GM12878 (cell line): ENCODE measurements around the gene TPSB2. TPM values are rescaled to one million over a fixed set of nuclear protein-coding genes. Genes with fewer than 3 reads are reported as not detected.
A peak's percentile ranks its signal among the peaks of the same experiment; 100 is the strongest.
"Not testable (repeated sequence)": the region's sequence is repeated elsewhere in the genome, so short reads cannot be mapped to it uniquely, and the experiment has no call there.

Experiments
- ATAC-seq: fragments of 200-7000 bp; cut with Tn5 transposase; 3 replicates; pipeline ENCODE4 v1.9.1; 2020; ENCODE audit warnings: mild to moderate bottlenecking, moderate library complexity
- BruUV-seq: library from RNA; stranded (reverse); fragments of 400-500 nt; replicated peaks from 2 replicates; lab custom pipeline; 2021; lab: Mats Ljungman, UMichigan
- CTCF ChIA-PET: fragments of 300-600 bp; sonication (Branson Sonifier 250); formaldehyde crosslinking; extraction: SDS; loops from one replicate; lab custom pipeline; 2021; ENCODE audit warnings: inconsistent platforms; lab: Yijun Ruan, JAX
- POLR2A ChIA-PET: fragments of 350-600 bp; formaldehyde crosslinking; extraction: SDS; loops from one replicate; lab custom pipeline; 2021; ENCODE audit warnings: inconsistent platforms; lab: Charles Lee
- RAD21 ChIA-PET: fragments of 300-600 bp; sonication (Branson Sonifier 250); formaldehyde crosslinking; loops from one replicate; lab custom pipeline; 2023; ENCODE audit warnings: antibody characterized with exemption; ENCODE audit not compliant: unreplicated experiment; lab: Charles Lee
- SMC1A ChIA-PET: fragments of 300-600 bp; sonication (Branson Sonifier 250); formaldehyde crosslinking; loops from one replicate; lab custom pipeline; 2023; ENCODE audit not compliant: unreplicated experiment, uncharacterized antibody; lab: Charles Lee
- DNase-seq: peaks from one replicate; pipeline ENCODE4 v3.0.0-alpha.2; 2011; ENCODE audit warnings: low read depth, low spot score
- FAIRE-seq: peaks from 3 replicates; lab custom pipeline; 2011; peaks lifted over from hg19 to GRCh38; lab: Jason Lieb, UNC
- H2AFZ ChIP-seq: 2 replicates; pipeline ENCODE4 v1.6.0; 2011; ENCODE audit warnings: low read depth, low read length, control low read depth; ENCODE audit not compliant: control insufficient read depth
- H3K27ac ChIP-seq: 2 replicates; pipeline ENCODE4 v1.5.1; 2011; ENCODE audit warnings: control low read depth; ENCODE audit not compliant: control insufficient read depth, insufficient read depth
- H3K27me3 ChIP-seq, 2 experiments: replicated peaks in 1 of 2; 2 replicates each; pipeline versions ENCODE4 v1.6.0 to v1.6.1; 2011; ENCODE audit warnings: low read length in 1 of 2; ENCODE audit not compliant: control insufficient read depth in 2 of 2, insufficient read depth in 2 of 2
- H3K36me3 ChIP-seq, 2 experiments: 2 replicates each; pipeline ENCODE4 v1.5.1; 2011; ENCODE audit warnings: low read length in 1 of 2; ENCODE audit not compliant: control insufficient read depth in 2 of 2, insufficient read depth in 2 of 2
- H3K4me1 ChIP-seq: 2 replicates; pipeline ENCODE4 v1.6.1; 2011; ENCODE audit warnings: mild to moderate bottlenecking, low read length, moderate library complexity, mixed read lengths; ENCODE audit not compliant: control insufficient read depth, insufficient read depth
- H3K4me2 ChIP-seq: 2 replicates; pipeline ENCODE4 v1.6.0; 2011; ENCODE audit warnings: control low read depth; ENCODE audit not compliant: control insufficient read depth, insufficient read depth
- H3K4me3 ChIP-seq: fragments of 200-600 bp; sonication (generic); 2 replicates; pipeline ENCODE4 v1.5.1; 2016
- H3K79me2 ChIP-seq: 2 replicates; pipeline ENCODE4 v1.6.0; 2011; ENCODE audit warnings: low read length; ENCODE audit not compliant: control insufficient read depth, insufficient read depth
- H3K9ac ChIP-seq: 2 replicates; pipeline ENCODE4 v1.8.0; 2011; ENCODE audit warnings: low read length, control low read depth, mixed read lengths; ENCODE audit not compliant: control insufficient read depth, insufficient read depth
- H3K9me3 ChIP-seq: replicated peaks from 3 replicates; pipeline ENCODE4 v1.5.1; 2011; ENCODE audit warnings: mild to moderate bottlenecking, low read length; ENCODE audit not compliant: control insufficient read depth, insufficient read depth
- H4K20me1 ChIP-seq: 2 replicates; pipeline ENCODE4 v1.6.0; 2011; ENCODE audit not compliant: control insufficient read depth, insufficient read depth
- ATF7 ChIP-seq: fragments of 450-650 bp; IDR thresholded peaks from 2 replicates; pipeline ENCODE4 v1.6.1; 2016; ENCODE audit warnings: low read depth, mild to moderate bottlenecking
- NBN ChIP-seq: fragments of 450-650 bp; IDR thresholded peaks from 2 replicates; pipeline ENCODE4 v1.6.1; 2016
- REST ChIP-seq: IDR thresholded peaks from 2 replicates; pipeline ENCODE4 v1.6.1; 2012; ENCODE audit warnings: mild to moderate bottlenecking, low read depth, low read length
- WGBS: methylation state at CpG from one replicate; pipeline ENCODE4 v1.1.6; 2016; ENCODE audit warnings: low lambda C conversion rate; ENCODE audit not compliant: insufficient replicate concordance, insufficient coverage; ENCODE audit errors: missing lambda C conversion rate; 5-methylcytosine and 5-hydroxymethylcytosine counted together
- in situ Hi-C: fragments of 300-500 bp; cut with MboI; formaldehyde crosslinking; loops from 9 replicates; pipeline ENCODE4 v1.14.3; 2018; ENCODE audit warnings: mixed read lengths
- intact Hi-C: fragments of 100-400 bp; cut with micrococcal nuclease; formaldehyde crosslinking; loops from one replicate; pipeline ENCODE4 v1.14.2; 2022; ENCODE audit not compliant: unreplicated experiment
- polyA plus RNA-seq, 11 experiments: library from polyadenylated mRNA; depleted of rRNA in 4 of 11; unstranded in 6 of 11; stranded (reverse) in 5 of 11; fragments of >200 nt; fragmentation: Nextera tagmentation in 4 of 11; fragmentation: Illumina TruSeq in 1 of 11; extraction: Ambion mirVana in 4 of 11; extraction: Trizol in 1 of 11; gene quantifications; 1 replicate in 1 of 11; 2 replicates in 10 of 11; pipeline versions ENCODE4 v1.2.1 to v1.2.3, GENCODE V29; 2011 to 2016; ENCODE audit warnings: inconsistent platforms in 2 of 11, missing spikeins in 2 of 11, low read depth in 1 of 11
- total RNA-seq, 4 experiments: library from RNA; depleted of rRNA in 3 of 4; stranded (reverse); fragments of >200 nt in 3 of 4; fragmentation: Illumina TruSeq in 1 of 4; extraction: Trizol in 1 of 4; gene quantifications; 2 replicates each; pipeline versions ENCODE4 v1.2.1 to v1.2.3, GENCODE V29; 2013 to 2021

Gene TPSB2
- total and polyA plus RNA-seq, 10 of the 15 experiments (the other 5 are each of a cell fraction or from before 2014, with no cell fraction given), result not detected

- intact Hi-C loops (no loop called here), in situ Hi-C loops (no loop called here)
- ATAC-seq (no peak), DNase-seq (no peak), FAIRE-seq (no peak)
- CTCF ChIA-PET, result no interaction called here
- POLR2A ChIA-PET, result no interaction called here
- no peak for TF ChIP-seq NBN
- Histone ChIP-seq H3K4me3 (no peak overlapping the region), H3K36me3 (no peaks in the 10 kb centered on the region), H3K79me2 (no peaks in the 10 kb centered on the region), H3K4me1 (no peaks in the 10 kb centered on the region), H4K20me1 (no peaks in the 10 kb centered on the region), H3K9ac (no peak overlapping the region), H3K9me3 (no peaks in the 10 kb centered on the region; the same call in 2 of the 3 replicates), H3K27me3 (no peaks in the 10 kb centered on the region), H3K27ac (no peak overlapping the region), H3K4me2 (no peak overlapping the region), H2AFZ (no peak overlapping the region)
- 9% methylated on average over 7 of the region's 7 CpGs for WGBS
- no TSS peak for BruUV-seq
- RAD21 ChIA-PET, result no interaction called here
- SMC1A ChIA-PET, result no interaction called here
These were observed 40.5 kb downstream of the TPSB2 start for GRCh38 chr16:1189455-1189854.

- ChIA-PET POLR2A (no interaction called here), CTCF (no interaction called here), SMC1A (no interaction called here), RAD21 (no interaction called here)
- in situ Hi-C loops (no loop called here), intact Hi-C loops (no loop called here)
- peak; percentile 59 for ATAC-seq
- H3K4me2 ChIP-seq, result no peak overlapping the region
- no TSS peak for BruUV-seq
- H3K9me3 ChIP-seq, result no peaks in the 10 kb centered on the region; the same call in 2 of the 3 replicates
- DNase-seq, result no peak
- H3K36me3 ChIP-seq, result no peaks in the 10 kb centered on the region
- H4K20me1 ChIP-seq, result no peaks in the 10 kb centered on the region
- H3K4me3 ChIP-seq, result no peak overlapping the region
- no peaks in the 10 kb centered on the region for H3K27me3 ChIP-seq
- peak; percentile 94 for TF ChIP-seq REST
- no peak for TF ChIP-seq ATF7
- H3K79me2 ChIP-seq, result no peaks in the 10 kb centered on the region
- H3K4me1 ChIP-seq, result no peaks in the 10 kb centered on the region
- no peak for FAIRE-seq
- no peak overlapping the region for H3K9ac ChIP-seq
- WGBS, result 34% methylated on average over 29 of the region's 32 CpGs
- no peak overlapping the region for H2AFZ ChIP-seq
- no peak overlapping the region for H3K27ac ChIP-seq
These were observed 41.4 kb downstream of the TPSB2 start for GRCh38 chr16:1188432-1189189.

- H4K20me1 ChIP-seq, SMC1A ChIA-PET, BruUV-seq, POLR2A ChIA-PET, H2AFZ ChIP-seq, H3K9ac ChIP-seq, intact Hi-C loops, FAIRE-seq, CTCF ChIA-PET, RAD21 ChIA-PET, H3K27ac ChIP-seq, H3K79me2 ChIP-seq, H3K9me3 ChIP-seq, ATAC-seq, DNase-seq, H3K4me1 ChIP-seq, H3K27me3 ChIP-seq, H3K4me3 ChIP-seq, H3K36me3 ChIP-seq, in situ Hi-C loops, H3K4me2 ChIP-seq: not testable (repeated sequence)
- 71% methylated on average over 37 of the region's 86 CpGs for WGBS
These were observed 44.4 kb downstream of the TPSB2 start for GRCh38 chr16:1185460-1186207.
